Measurements from ENCODE around the gene RER1.

Gene RER1

DNA sequence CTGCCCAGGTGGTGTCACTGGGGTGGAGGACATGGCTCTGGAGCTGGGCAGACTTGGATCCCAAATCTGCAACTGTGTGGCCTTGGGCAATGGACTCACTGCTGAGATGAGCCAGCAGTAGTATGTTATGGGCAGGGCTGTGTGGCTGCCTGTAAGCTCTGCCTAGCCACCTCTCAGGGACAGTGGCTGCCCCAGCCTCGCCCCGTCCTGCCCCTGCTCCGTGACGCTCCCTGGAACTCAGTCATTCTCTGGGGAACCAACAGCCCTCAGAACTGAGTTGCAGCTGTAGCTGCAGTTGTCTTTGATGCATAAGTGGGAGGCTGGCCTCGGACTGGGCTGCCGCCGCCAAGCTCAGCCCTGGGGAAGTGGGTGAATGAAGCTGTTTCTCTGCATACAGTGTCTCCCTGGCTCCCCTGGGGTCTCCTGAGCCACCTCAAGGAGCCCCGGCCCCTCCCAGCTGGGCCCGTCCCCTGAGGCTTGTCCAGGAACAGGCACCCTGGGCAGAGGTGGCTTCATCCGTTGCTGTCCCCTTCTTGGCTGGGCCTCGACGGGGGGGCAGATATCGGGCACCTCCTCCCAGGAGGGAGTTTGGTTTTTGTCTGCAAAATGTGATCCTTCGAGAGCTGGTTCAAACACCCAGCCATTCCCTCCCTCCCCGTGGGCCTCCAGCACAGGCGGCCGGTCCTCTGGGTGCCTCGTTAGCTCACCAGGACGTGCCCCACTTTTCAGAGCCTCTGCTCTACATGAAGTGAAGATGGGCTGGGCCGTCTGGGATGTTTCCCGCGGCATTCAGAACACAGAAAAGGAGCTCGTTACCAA is 58.2 kb downstream of the RER1 start:
- FAIRE-seq: no peak

- no peak for FAIRE-seq
Measured at GRCh38 chr1:2451741-2452140, 60.1 kb downstream of the RER1 start.

DNA sequence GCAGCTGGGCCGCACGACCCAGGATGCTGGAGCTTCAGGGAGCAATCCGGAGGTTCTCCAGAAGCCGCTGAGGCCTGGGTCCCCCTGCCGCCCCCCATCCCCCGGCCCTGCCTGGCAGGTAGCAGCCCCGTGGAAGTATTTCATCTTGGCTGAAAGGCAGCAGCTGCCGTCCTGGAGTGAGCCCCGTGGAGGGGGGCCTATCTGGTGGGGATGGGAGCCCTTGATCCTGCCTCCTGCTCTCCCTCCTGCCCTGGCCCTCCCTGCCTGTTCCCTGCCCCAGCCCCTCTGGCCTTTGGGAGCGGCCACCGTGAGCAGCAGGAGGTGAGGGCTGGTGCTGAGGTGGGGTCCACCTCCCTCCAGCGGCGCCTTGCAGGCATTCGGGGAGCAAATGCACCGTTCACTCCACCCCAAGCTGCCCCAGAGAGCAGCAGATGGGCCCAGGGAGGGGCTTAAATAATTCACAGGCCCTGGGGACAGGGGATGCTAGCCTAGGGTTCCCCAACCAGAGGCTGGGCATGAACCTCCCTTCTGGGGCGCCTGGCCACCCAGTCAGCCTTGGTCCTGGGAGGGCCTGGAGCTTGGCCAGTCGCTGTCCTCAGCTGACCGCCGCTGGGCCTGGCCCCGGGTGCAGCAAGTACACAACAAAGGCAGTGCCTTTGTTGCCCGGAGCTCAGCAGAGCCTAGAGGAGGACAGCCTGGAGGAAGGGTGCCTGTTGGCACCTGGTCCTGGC is 60.7 kb downstream of the RER1 start:
- FAIRE-seq: no peak

DNA sequence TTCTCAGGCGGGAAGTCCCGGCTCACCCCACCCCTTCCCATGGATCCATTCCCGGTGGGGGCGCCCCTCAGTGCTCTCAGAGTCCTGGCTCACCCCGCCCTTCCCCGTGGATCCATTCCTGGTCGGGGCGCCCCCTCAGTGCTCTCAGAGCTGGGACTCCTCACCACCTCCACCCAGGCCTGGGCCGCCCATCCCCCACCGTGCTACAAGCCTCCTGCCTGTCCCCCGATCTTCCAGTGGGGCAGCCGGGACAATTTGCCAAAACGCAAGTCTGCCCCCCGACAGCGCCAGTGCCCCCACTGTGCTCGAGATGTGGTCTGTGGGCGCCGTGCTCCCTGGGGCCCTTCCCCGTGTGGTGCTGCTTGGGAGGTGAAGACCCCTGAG is 61.3 kb downstream of the RER1 start:
- no peak for FAIRE-seq

DNA sequence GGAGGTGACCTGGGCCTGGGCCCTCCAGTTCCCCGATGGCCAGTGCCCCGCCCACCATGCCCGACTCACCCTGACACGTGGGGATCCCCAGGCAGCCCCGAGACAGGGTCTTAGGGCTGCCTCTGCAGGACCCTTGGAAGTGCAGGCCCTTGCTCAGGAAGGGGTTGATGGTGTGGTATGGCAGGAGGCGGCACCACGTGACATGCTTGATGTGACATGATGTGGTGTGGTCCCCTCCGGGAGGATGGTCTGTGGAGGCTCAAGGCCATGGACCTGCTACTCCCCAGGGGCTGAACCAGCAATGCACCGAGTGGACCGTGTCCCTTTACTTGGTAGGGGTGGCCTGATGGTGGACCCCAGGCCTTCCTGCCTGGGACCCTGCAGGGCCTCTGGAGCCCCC is 62.6 kb downstream of the RER1 start:
- FAIRE-seq: no peak
